ENCODE data around the gene STK10. TPM values are rescaled to one million over a fixed set of nuclear protein-coding genes. Genes with fewer than 3 reads are reported as not detected.

The STK10 gene
- total and polyA plus RNA-seq, 12 donors, result 5.5 to 39.1 (median 19.0) TPM

GRCh38 chr5:172002310-172002709, 185.7 kb downstream of the STK10 start:
- Histone ChIP-seq H3K4me3 (no peak overlapping the region), H3K36me3 (replicated peaks in 1 of 2) (no peaks in the 10 kb centered on the region), H3K27me3 (no peaks in the 10 kb centered on the region), H3K4me1 (replicated peaks in 1 of 2) (peaks cover 31 to 60% of the 10 kb centered on the region in 2 donors), H3K27ac (peak overlapping the region in 1 of 5 donors; percentile 30), H3K9me3 (replicated peaks in 1 of 3) (no peaks in the 10 kb centered on the region)
- no peak for DNase-seq
- intact Hi-C loops (cut with DNase I), result loop anchor here in 1 of 2 donors (10.0 kb wide), 1 partner anchor 88 kb away; no protein-coding TSS in a partner anchor
- 36 to 42% (median 36%) methylated on average over 2 of the region's 2 CpGs for WGBS, 4 donors
- no peak for TF ChIP-seq POLR2A (IDR thresholded peaks at IDR 0.05)
- TF ChIP-seq, protein P1, sequence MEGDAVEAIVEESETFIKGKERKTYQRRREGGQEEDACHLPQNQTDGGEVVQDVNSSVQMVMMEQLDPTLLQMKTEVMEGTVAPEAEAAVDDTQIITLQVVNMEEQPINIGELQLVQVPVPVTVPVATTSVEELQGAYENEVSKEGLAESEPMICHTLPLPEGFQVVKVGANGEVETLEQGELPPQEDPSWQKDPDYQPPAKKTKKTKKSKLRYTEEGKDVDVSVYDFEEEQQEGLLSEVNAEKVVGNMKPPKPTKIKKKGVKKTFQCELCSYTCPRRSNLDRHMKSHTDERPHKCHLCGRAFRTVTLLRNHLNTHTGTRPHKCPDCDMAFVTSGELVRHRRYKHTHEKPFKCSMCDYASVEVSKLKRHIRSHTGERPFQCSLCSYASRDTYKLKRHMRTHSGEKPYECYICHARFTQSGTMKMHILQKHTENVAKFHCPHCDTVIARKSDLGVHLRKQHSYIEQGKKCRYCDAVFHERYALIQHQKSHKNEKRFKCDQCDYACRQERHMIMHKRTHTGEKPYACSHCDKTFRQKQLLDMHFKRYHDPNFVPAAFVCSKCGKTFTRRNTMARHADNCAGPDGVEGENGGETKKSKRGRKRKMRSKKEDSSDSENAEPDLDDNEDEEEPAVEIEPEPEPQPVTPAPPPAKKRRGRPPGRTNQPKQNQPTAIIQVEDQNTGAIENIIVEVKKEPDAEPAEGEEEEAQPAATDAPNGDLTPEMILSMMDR (IDR thresholded peaks at IDR 0.05), result peak in 4 of 6 experiments; percentile 11 to 36 (median 22)

DNA sequence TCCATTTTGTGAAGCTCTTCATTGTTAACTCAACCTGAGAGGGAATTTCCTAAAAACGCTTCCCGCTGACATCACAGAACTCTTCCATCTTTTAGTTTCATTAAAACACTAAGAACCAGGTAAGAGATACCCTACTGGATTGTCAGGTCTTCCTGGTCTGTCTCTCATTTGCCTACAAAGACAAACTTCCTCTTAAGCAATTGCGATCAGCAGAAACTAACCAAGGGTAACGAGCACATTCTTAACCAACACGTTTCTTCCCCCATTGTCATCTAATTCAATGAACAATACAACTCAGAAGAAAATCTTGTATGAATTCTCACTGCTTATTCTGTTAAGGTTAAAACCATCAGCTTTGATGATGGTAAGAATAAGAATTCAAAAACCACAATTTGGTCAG, 188.1 kb downstream of the STK10 start:
- no peak for TF ChIP-seq POLR2A (IDR thresholded peaks at IDR 0.05)
- TF ChIP-seq, protein P1 (IDR thresholded peaks at IDR 0.05), result no peak
- no peaks in the 10 kb centered on the region for H3K27me3 ChIP-seq
- H3K9me3 ChIP-seq (replicated peaks in 1 of 3), result no peaks in the 10 kb centered on the region
- H3K4me1 ChIP-seq (replicated peaks in 1 of 2), result peaks cover 28 to 65% of the 10 kb centered on the region in 2 donors
- no peak overlapping the region for H3K27ac ChIP-seq
- intact Hi-C loops (cut with DNase I), result loop anchor here in 1 of 2 donors (10.0 kb wide), 1 partner anchor 85 kb away; no protein-coding TSS in a partner anchor
- 87 to 93% (median 89%) methylated on average over 5 of the region's 5 CpGs for WGBS, 4 donors
- no peak overlapping the region for H3K4me3 ChIP-seq
- H3K36me3 ChIP-seq (replicated peaks in 1 of 2), result no peaks in the 10 kb centered on the region
- no peak for DNase-seq

DNA sequence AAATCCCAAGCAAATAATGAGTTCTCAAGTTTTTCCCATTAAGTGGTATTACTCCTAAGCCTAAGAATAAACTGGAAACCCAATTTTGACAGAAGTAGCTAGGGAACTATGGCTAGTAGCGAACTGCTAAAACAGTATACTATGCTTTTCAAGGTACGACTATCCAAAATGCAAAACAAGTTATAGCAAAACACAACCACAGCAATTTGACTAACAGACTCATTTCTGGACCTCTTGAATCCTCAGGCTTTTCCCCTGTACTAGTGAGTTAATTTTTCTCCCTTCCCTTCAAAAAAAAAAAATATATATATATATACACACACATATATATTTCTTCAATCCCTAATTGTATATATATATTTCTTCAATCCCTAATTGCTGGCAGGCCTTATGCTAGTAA, 188.9 kb downstream of the STK10 start:
- Histone ChIP-seq H3K4me3 (no peak overlapping the region), H3K4me1 (replicated peaks in 1 of 2) (peaks cover 20 to 57% of the 10 kb centered on the region in 2 donors), H3K36me3 (replicated peaks in 1 of 2) (no peaks in the 10 kb centered on the region), H3K9me3 (replicated peaks in 1 of 3) (no peaks in the 10 kb centered on the region), H3K27ac (no peak overlapping the region), H3K27me3 (no peaks in the 10 kb centered on the region)
- 91 to 100% (median 96%) methylated on average over 2 of the region's 2 CpGs for WGBS, 4 donors
- no peak for TF ChIP-seq POLR2A (IDR thresholded peaks at IDR 0.05)
- TF ChIP-seq, protein P1 (IDR thresholded peaks at IDR 0.05), result no peak
- no peak for DNase-seq
- intact Hi-C loops (cut with DNase I), result no loop called here

DNA sequence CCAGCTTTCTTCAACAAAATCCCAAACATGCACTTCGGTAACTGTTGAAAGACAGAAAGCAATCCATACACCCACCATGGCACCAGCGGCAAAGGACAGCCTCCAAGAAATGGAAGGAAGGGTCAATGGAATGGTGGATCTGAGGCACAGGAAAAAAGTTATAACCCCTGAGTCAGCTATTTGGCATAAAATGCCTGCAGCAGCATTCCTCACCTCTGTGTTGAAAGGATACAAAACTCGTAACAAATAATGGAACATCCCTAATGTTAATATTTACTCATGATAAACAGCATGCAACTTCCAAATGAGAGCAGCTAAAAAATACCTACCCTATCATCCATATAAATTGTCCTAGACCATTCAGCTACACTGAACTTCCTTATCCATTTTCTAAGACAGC, 191.0 kb downstream of the STK10 start:
- no peak for TF ChIP-seq POLR2A (IDR thresholded peaks at IDR 0.05)
- TF ChIP-seq, protein P1 (IDR thresholded peaks at IDR 0.05), result no peak
- Histone ChIP-seq H3K9me3 (replicated peaks in 1 of 3) (no peaks in the 10 kb centered on the region), H3K4me1 (replicated peaks in 1 of 2) (peaks cover 6 to 38% of the 10 kb centered on the region in 2 donors), H3K27ac (no peak overlapping the region), H3K36me3 (replicated peaks in 1 of 2) (no peaks in the 10 kb centered on the region), H3K27me3 (no peaks in the 10 kb centered on the region), H3K4me3 (no peak overlapping the region)
- intact Hi-C loops (cut with DNase I), result no loop called here
- WGBS, 4 donors, result 77 to 81% (median 79%) methylated on average over 3 of the region's 3 CpGs
- no peak for DNase-seq
